Measurements from ENCODE around the gene ADCY5.

Gene ADCY5

DNA sequence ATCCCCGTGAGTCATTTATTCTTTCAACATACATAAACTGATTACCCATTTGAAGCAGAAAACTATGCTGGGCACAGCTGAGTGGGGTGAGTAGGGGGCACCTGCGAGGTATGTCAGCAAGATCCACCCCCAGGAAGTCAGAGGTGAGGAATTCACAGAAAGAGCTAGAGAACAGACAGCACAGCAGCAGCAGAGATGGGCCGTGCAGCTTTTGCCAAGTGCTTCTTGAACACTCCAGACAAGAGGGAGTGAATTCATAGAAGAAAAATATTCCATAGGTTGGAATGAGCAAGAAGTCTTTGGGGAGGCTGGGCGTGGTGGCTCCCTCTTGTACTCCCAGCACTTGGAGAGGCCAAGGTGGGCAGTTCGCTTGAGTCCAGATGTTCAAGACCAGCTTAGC lies 9.4 kb upstream of the ADCY5 start:
- DNase-seq (ENCODE audit: low spot score), result no peak

DNA sequence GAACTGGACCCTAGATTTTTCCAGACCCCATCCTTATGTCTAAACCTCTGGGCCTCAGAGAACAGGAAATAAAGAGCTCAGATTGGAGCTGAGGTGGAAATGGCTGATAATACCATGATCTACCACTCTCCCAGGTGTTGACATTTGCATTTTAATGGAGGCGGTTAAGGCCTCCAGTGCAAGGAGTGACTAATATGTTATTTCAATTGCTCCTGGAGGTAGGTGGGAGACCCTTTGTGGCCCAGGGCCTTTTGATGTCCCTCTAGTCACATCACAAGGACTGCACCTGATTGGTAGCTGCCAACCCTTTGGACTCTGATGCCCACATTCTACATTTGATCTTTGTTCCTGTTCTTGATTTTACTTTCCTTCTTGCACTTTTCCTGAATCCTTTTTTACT lies 9.0 kb upstream of the ADCY5 start:
- no peak for DNase-seq (ENCODE audit: low spot score)

DNA sequence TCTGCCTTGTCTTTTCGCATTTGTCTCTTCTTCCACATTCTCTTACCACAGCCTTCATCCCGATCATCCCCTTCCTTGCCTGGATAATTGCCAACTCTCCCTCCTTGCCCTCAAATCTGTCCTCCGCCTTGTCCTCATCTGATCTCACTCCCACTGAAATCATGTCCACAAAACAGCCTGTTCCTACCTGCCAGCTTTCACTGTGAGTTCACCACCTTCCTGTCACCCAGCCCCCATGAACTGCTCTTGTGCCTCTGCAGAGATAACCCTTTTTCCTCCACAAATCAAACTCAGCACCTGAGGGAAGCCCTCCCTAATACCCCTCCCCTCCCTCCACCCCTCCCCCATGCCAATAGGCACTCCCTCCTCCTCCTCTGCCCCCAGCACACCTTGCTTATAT lies 4.8 kb upstream of the ADCY5 start:
- no peak for DNase-seq (ENCODE audit: low spot score)

DNA sequence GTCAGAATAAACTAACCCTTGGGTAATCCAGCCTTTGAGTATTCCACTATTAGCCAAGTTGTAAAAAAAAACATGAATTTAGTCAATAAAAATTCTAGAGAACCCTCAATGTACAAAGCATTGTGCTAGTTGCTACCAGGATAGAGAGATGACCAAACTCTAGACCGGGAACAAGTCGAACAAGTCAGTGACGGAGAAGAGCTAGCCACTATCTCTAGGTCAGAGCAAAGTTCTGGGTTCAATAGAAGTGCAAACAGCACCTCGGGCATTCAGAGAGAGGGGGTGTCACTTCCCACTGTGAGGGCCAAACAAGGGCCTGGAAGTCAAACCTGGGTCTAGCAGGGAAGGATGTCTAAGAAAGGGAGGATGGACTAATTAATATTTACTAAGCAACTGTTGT lies 2.3 kb upstream of the ADCY5 start:
- DNase-seq (ENCODE audit: low spot score), result no peak

DNA sequence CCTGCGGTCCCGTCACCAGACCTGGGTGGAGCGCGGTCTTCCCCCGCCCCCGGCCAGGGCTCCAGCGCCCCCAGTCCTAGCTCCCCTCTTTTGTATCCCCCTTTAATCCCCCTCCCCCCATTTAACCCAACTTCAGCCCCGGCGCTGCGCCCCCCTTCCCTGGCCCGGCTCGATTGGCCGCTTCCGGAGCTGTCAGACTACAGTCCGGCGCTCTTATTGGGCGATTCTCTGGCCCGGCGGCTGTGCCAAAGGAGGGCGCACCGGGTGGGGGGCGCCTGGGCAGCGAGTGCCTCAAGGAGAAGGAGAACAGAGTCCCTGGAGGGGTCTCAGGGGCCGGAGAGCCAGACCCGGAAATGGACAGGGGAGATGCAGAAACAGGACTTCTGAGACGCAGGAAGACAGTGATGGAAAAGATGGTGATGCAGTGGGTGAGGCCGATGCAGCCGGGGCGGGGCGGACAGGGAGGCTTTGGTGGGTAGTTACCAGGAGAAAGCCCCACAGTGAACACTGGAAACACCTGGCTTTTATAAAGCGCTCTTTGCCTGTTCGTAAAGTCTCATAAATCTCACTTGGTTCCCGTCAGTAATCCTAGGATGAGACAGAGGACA lies 1.2 kb upstream of the ADCY5 start:
- DNase-seq (ENCODE audit: low spot score), result no peak

DNA sequence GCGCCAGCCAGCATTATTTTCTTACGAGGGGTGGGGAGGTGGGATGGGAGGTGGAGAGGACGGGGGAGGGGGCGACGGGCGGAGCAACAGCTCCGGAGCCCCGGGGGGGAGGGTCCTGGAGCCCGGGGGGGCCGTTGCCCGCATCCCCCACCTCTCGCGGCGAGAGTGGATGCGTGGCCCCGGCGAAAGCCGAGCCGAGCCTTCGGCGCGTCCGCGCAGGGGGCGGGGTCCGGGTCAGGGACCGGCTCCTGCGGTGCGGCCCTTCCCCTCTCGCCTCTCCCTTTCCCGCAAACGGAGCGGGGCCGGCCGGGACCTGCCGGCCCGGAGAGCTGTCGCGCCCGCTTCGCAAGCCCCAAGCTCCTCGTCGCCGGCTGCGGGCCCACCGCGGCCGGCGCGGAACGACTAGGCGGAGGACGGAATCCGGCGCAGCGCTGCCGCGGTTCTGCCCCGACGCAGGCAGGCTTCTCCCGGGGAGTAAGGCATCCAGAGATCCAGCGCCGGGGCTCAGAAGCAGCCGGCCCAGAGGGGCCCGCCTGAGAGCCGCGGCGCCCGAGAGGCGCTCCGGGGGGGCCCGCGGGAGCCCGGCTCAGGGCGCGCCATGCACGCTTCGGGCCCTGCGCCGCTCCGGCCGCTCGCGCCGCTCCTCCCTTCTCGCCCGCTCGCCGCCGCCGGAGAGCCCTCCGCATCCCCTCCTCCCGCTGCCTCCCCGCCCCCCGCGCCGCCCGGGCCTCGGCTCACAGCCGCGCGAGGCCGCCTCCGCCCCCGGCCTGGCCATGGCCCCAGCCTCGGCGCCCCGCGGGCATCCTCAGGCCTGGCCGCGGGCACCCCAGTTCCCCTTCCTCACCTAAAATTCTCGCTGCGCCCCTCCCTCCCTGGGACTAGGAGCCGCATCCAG lies 459 bp upstream of the ADCY5 start:
- no peak for DNase-seq (ENCODE audit: low spot score)

DNA sequence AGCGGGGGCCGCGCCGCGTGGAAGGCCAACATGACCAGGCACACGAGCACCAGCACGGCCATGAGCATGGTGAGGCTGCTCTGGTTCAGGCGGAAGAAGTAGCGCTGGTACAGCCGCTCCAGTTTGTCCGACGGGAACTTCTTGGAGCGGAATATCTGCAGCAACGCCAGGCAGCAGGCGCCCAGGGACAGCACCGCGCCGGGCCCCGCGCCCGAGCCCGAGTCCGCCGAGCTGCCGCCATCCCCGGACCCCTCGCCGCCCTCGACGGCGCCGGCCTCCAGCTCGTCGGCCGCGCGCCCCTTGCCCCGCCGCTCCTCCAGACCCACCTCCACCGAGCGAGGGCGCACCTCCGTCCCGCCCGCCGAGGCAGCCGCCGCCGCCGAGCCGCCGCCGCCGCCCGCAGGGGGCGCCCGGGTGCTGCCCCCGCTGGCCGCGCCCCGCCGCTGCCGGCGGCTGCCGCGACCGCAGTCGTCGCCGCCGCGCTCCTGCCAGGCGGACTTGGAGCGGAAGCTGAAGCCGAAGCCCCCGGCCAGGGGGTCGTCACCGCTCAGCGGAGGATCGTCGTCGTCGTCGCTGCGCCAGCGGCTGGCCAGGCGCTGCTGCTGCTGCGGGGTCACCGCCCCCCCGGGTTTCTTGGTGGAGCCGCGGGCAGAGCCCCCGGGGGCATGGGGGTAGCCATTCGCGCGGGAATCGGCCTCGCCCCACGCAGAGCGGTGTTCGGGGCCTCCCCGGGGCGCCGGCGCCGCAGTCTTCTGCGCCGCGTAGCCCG lies 957 bp downstream of the ADCY5 start:
- DNase-seq (ENCODE audit: low spot score), result no peak

DNA sequence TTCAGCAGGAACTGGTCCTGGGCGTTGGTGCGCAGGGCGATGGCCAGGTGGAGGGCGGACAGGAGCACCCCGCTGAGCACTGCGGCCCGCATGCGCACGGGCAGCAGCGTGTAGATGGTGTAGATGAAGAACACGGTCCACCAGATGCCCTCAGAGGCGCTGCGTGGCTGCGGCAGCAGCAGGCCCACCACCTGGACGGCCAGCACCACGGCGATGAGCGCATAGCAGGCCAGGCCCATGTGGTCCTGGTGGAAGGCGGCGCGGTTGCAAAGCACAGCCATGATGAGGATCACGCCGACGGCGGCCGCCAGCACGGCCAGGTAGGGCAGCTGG lies 1.5 kb downstream of the ADCY5 start:
- DNase-seq (ENCODE audit: low spot score), result no peak

DNA sequence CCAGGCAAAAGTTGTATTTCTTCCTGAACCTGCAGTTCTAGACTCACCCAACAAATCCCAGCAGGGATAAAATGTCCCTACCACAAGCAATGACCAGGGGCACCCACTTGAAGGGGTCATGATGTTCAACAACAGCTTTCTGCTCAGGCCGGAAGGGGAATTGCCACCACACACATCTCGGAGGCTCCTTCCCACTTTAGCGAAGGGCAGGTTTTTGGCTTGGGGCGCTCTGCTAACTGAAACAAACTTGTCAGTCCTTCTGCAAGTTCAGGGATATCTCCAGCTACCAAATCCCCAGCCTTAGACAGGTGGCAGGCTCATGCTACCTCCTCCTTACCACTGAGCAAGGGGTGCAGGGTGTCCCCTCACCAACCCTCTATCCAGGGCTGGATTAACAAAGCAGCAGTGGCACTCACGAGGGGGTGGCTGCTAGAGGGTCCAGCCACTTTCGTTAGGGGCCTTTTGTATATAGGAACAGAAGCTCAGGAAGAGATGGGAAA lies 2.2 kb downstream of the ADCY5 start:
- no peak for DNase-seq (ENCODE audit: low spot score)

DNA sequence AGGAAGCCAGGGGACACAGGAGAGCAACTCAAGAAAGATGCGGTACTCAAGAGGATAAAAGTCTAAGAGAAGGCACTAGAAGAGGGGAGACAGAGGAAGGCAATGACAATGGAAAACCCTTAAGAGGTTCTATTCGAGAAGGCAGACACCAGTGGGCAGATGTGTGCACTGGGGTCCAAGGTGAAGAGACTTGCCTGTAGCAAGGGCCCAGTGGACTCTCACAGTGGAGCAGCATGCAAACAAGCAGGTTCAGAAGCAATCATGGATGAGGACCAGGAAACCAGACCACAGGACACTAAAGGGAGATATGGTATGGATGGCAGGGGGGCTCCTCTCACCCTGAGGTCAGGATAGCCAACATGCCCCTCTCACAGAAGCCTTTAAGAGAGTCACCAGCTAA lies 2.7 kb downstream of the ADCY5 start:
- DNase-seq (ENCODE audit: low spot score), result no peak

DNA sequence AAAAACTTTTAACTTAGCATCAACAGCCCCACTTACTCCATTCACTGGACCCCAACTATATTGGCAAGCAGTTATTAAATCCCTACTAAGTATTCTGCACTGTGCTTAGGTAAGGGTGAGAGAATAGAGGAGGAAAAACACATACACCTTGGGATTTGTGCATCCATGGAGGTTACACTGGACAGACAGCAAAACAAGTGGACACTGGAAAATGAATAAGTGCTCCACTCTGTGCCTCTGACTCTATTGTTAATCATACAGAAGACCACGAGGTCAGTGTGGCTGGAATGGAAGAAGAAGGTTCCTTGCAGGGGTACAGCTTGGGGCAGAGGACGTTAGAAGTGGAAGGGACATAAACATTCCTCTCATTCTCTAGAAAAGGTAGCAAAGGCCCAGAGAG lies 3.2 kb downstream of the ADCY5 start:
- no peak for DNase-seq (ENCODE audit: low spot score)

DNA sequence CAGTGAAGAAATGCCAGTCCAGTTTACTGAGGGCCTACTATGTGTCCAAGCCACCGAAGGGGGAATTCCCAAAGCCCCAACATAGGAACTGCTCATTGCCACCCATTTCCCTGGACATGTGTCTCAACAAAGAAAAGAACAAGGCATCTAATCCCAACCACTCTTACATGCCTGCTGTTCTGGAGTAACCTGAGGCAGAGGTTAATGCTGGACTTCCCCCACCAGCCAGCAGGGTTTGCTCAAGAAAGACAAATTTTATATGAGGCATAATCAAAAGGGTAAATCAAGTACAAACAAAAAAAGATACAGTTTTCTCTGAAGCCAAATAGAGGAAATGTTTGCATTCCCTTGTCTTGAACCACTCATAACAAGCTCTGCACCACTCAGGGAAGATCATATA lies 4.1 kb downstream of the ADCY5 start:
- no peak for DNase-seq (ENCODE audit: low spot score)

DNA sequence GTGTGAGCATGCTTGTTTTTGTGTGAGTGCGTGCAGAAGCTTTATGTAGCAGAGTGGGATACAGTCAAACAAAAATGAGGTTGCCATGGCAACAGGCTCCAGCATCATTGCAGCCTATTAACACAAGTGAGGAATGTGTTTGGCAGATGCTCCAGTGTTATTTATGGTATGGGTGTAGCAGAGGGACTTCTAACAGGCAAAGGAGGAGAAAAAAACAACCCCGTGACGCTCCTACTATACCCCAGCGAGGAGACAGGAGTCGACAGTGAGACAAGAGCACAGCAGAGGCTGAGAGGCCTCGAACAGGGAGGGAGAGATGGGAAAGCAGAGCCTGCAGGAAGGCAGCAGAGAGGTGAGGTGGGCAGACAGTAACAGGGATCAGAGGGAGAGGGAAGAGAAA lies 4.9 kb downstream of the ADCY5 start:
- no peak for DNase-seq (ENCODE audit: low spot score)

DNA sequence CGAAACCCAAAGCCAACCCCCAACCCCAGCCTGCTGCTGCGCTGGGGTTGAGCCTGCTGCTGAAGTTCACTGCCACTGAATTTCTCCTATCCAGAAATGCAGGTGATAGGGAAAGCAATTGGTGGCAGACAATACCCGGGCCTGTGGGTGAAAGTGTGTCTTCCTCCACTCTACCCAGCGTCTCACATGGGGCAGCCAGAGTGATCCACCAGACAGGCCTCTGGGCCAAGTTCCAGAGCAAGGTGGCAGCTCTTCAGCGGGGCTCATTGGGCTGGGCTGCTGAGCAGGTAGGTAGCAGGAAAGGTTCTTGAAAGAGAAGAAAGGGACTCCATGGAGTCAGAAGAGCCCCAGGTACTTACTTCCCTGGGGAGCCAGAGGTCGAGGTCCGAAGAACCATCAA lies 6.0 kb downstream of the ADCY5 start:
- no peak for DNase-seq (ENCODE audit: low spot score)

DNA sequence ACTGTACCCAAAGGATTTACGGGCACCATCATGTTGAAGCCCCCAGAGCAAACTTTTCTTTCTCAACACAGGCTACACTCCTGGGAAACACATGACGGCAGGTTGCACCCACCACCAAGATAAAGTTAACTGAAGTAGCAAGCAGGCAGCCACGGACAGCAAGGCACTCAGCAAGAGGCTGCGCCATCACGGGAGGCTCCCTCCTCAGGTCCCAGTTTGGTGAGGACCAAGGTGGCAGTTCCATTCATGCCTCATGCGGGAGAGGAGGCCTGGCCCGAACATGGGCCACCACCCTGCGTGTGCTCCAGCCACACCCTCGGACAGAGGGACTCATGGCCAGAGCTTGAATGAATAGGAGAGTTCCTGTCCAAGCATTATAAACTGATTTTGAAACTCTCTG lies 6.8 kb downstream of the ADCY5 start:
- no peak for DNase-seq (ENCODE audit: low spot score)

DNA sequence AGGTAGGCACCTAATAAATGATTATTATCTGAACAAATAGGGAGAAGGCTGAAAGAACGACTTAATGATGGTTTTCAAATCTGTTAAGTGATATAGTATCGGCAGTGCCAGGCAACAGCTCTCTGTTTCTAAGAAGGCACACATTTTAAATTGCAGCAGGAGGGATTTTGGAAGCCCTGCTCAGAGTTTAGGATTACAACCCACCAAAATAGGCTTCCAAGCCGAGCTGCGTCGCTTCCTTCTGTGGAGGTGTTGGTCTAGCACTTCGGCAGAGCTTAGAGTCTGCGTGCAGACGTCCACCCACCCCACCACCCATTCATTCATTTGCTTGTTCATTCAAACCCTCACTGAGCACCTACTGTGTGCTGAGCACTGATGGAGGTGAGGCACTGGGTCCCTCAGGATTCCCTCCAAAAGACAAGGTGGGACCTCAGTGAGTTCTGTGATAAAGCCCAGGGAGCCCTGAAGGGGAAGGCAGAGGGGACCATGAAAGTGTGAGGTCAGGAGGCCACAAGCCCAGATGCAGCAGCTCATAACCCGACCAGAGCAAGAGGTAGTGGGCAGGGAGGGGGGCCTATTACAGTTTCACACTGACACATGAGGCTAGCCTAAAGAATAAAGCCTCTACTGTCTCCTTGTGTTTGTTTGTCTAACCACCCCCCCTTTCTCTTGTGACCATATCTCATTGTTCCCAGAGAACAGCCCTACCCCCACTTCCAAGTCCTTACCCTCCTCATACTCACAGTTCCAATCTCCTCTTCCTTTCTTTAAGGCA lies 8.9 kb downstream of the ADCY5 start:
- no peak for DNase-seq (ENCODE audit: low spot score)

DNA sequence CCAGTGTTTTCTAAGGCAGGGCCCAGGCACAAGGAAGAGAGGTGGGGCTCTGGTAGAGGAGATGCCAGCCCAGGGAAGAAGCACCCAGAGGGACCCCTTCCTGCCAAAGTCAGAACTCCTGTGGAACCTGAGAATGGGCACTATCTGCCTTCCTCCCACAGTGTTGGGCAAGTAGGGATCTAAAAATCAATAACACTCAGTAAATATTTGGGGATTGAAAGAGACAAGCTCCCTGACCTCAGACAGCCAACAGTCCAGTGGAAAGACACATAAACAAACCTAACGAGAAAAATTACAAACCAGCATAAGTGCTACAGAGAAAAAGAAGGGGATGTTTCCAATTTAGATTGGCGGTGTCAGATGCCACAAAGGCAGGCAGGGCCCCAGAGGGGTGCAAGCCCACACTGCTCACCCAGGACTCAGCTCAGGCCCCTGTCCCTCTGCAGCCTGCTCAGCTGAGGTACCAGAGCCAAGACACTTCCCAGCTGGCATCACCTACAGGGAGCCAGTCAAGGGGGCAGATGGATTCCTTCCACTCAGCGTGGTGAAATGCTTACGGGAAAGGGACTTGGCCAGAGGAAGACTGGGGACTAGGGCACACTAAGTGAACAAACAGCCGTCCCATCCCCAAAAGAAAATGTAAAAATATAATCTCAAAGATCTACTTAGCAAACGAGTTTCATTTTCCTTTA lies 15.9 kb downstream of the ADCY5 start:
- DNase-seq (ENCODE audit: low spot score), result no peak

DNA sequence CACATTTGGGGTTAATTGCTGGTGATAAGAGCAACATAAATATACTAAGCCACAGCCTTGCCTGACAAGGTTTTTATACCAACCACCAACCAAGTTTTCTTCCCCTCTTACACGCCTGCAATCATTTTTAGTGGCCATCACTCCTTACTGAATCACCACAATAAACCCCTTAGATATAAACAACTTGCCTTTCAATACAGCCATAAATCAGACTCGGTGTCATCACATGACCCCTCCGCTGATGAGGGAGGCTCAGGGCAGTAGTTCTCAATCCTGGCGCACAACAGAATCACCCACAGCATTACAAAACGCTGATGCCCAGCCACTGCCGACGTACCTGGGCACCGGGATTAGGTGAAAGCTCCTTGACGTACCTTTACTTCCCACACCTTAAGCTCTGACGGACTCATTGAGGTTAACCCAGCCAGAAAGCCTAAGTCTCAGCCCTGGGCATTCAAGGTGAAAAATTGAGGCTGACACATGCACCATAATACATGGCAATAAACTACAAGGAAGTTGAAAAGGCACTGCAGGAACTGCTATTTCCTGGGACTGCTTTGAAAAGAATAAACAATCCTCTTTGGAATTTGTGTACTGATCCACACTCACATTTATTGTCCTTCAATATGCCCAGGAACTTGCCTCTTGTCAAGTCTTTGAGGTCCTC lies 17.1 kb downstream of the ADCY5 start:
- DNase-seq (ENCODE audit: low spot score), result no peak

DNA sequence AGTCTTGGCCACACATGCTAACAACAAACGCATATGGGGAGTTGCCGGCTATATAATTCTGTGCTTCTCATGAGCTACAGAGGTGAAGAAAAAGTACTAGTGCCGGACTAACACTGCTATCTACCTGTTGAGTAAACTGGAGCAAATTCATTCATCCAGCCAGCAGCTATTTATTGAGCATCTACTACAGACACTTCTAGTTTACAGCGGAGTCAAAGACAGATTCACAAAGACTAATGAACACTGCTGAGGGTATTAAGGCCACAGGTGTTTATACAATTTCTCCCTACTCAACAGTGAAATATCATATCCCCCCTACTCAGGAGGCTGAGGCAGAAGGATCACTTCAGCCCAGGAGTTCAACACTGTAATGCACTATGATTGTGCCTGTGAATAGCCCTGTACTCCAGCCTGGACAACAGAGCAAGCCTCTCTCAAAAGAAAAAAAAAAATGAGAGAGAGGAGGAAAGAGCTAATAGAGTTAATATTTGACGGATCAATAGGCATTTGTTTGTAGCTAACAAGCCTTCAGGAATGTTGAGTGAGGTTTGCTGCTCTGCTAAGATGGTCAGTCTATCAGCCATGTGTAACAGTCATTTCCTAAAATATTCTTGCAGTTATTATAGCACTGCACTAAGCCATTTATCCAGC lies 17.8 kb downstream of the ADCY5 start:
- DNase-seq (ENCODE audit: low spot score), result no peak

DNA sequence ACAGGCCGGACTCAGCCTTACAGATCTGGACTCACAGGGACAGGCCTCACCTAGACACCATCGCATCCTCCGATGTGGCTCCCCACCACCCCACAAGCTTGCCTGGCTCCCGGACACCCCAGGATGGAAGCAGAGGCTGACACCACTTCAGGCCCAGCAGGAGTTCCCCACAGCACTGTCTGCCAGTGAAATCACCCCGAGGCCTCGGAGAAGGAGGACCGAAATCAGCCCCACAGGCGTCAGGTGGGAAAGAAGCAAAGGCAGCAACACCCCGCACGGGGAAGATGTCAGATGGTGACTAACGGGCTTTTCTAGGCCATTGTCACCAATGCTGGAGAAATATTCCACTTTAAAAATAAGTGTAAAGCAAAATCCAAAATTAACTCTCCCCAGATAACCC lies 18.6 kb downstream of the ADCY5 start:
- DNase-seq (ENCODE audit: low spot score), result no peak
